HG02870 (cell line): ENCODE data around the gene DUSP7.

Experiments
- ATAC-seq: cut with Tn5 transposase; IDR thresholded peaks from one replicate; pipeline ENCODE4 v1.9.1; 2021; ENCODE audit warnings: mild to moderate bottlenecking, moderate library complexity; ENCODE audit not compliant: unreplicated experiment

Gene DUSP7

DNA sequence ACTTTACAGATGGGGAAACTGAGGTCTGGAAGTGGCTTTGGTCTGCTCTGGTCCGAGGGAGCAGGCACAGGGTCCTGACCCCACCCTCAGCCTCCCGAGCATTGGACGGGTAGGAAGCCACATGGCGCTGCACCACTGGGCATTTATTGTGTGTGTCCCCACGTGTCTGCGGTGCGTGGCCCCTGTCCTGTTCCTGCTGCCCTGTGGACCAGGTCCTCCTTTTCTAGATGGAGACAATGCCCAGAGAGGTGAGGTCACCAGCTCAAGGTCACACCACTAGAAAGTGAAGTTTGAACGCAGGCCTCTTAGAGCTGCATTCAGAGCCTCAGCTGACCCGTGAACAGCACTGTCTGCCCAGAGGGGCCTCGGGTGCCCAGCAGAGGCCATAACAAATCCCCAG is 26.8 kb downstream of the DUSP7 start:
- no peak for ATAC-seq

DNA sequence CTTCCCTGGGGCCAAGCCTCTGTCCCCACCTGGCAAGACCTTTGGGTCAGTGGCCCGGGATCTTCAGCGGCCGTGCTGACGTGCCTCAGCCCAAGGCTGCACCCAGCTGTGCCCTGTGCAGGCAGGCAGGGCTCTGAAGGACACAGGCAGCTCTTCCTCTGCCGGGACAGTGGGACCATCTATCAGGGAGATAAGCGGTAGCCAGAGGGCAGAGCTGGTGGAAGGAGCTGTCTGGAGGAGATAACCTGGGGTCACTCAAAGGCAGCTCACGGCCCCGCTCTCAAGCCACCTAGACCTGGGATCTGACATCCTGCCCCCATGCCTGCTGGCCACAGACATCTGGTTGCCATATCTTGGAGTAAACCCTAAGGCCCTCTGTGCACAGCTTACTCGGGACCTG is 27.3 kb downstream of the DUSP7 start:
- ATAC-seq: no peak

DNA sequence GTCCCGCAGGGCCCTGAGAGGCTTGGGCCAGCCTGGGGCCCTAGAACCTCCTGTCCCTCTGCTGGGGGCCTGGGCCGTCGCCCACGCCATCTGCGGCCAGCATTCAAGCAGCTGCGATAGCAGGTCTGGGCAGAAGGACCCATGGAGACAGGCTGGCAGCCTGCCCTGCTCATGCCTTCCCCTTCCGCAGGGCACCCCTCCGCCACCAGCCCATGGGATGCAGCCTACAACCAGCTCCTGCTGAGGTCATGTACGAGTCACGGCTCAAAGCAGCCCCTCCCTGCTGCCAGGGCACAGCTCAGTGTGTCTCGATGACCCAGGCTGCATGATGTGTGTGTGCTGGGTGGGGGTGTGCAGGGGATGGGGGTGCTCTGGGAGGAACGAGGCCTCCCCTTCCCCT is 27.8 kb downstream of the DUSP7 start:
- ATAC-seq: no peak

DNA sequence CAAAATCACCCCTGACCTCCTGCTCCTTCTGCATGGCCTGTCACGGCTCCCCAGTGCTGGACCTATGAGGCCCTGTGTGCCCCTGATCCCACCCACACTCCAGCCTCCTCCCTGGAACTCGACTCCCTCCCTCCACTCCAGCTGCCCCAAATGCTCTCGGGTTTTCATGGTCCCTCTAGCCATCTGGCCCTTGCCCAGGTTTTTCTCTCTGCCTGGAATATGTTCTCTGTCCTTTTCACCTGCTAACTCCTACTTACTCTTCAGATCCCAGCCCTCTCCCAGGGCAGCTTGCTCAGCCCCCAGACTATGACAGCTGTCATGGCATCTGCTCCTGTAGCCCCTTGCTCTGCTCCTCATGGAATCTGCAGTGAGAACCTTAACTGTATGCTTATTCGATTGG is 30.3 kb downstream of the DUSP7 start:
- ATAC-seq: no peak

DNA sequence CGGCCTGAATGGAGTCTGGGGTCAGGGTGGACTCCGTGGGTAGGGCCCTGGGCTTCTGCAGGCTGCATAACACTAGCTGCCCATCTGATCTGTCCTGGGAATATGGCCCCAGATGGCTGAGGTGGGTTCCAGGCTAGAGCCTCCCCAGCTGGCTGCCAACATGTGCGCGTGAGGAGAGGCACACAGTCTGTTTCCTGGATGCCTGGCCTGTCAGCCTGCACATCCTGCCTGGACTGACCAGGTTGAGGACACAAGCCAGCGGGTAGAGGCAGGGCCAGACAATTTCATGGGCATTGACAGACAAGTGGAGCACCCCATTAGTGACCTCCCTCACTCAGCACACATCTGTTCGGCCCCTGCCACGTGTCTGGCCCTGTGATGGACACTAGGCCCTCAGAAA is 30.9 kb downstream of the DUSP7 start:
- no peak for ATAC-seq

DNA sequence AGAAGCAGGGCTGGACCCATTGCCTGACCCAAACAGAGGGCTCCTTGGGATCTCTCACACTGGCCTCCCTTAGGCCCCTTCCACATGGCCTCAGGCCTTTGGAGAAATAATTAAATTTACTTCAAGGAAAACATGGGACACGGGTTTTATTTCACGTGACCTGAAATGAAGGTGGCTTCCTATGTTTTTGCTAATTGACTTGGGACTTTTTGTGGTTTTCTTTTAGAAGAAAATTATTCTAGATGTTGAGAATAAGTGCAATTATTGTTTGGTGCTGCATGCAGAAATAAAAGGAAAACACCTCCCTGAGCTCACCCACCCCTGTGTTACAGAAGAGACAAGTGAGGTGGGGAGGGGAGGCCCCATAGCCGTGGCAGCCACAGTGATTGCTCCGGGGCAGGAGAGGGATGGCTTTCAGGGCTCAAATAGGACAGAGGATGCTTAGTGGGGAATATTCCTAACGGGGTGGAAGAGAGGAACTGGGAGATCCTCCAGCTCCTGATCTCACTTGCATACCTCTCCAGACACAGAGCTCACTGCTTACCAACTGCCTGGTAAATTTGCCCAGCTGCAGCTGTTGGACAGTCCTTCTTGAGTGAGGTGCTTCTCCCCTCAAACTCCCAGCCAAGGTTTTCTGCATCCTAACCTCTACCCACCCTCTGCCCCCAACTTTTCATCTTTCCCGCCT is 31.5 kb downstream of the DUSP7 start:
- no peak for ATAC-seq

DNA sequence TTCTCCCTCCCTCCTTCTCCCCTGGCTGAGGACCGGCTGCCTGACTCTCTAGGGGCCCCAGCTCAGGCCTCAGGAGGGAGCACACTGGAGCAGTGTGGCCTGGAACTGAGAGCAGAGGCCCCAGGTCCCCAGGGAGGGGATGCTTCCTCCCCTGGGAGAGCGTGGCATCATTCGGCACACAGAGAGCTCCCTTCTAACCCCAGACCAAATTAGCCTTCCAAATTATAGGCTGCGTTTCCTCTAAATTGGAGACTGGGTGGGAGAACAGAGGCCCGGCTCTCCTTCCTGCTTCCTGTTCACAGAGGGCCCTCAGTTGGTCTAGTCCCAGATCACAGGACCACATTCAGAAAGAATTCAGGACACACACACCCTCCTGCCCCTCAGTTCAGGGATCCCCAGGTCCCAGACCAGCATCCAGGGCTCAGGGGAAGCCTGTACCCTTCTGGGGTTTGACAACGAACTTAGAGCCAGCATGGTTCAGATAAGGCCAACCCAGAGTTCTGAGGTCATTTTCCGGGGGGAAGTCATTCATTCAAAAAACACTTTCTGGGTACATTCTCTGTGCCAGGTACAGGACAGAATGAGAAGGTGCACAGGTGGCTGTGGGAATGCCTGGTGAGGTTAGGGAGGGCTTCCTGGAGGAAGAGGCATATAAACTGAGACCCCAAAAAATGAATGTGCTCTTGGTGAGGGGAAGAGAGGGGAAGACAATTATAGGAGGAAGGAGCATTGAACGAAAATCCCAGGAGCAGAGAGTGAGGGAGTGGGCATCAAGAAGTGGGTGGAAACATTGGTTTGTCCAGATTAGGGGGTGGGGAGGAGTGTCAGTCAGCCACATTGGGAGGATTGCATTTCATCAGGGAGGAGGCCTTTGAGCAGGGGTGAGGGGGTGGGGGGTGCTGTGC is 32.3 kb downstream of the DUSP7 start:
- ATAC-seq: no peak

DNA sequence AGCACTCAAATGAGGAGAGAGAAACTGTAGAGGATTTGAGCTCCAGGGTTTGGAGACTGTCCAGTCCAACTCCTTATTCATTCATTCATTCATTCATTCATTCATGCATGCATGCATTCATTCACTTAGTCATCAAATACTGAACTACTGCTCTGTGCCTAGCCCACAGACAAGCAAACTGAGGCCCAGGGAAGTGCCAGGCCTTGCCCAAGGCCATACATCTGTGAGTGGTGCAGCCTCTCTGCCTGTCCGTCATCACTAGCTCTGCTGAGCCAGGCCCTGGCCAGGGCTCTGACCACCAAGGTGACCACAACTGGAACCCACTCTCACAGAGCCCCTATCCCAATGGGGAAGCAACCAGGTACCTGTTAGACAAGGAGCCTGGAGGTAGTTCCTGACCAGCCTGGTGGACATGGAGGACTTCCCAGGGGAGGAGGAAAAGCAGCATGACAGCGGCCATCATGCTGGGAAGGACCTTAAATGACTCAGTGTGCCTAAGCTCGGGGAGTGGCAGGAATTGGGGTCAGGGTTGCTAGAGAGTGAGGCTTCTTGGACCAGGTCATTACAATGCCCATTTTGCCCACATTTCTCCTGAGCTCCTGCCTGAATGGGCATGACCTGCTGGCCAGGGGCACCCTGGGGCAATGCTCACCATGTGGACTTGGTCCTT is 33.1 kb downstream of the DUSP7 start:
- ATAC-seq: no peak

DNA sequence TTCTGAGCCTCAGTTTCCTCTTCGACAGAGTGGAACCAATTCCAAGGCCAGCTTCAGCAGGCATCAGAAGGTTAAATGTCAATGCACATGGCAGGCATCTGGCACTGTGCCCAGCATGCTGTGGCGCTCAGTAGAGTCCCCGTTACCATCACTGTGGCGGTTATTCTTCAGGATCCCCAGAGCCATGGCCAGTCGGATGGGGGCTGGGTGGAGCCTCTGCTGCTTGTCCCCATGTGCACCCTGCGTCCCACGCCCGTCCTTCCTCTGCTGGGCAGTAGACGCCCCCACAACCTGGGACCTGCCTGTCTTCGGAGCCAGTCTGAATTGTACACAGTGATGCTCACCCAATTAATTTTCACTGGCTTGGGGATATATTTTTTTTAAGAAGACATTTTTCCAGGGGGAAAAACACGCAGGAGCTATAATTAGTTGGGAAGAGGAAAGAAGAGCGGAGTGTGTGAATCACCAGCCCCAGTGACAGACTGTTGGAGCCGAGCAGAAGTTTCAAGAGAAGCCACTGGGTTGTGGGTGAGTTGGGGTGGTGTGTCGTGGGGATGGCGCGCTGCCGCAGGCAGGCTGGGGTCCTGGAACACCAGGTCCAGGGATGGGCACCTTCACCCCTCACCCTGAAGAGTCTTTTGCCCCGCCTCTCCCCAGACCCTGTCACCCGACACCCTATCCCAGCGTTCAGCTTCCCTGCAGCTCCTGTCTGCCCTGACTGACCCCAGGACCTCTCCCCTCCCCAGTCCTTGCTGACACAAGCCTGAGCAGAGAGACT is 33.9 kb downstream of the DUSP7 start:
- no peak for ATAC-seq

DNA sequence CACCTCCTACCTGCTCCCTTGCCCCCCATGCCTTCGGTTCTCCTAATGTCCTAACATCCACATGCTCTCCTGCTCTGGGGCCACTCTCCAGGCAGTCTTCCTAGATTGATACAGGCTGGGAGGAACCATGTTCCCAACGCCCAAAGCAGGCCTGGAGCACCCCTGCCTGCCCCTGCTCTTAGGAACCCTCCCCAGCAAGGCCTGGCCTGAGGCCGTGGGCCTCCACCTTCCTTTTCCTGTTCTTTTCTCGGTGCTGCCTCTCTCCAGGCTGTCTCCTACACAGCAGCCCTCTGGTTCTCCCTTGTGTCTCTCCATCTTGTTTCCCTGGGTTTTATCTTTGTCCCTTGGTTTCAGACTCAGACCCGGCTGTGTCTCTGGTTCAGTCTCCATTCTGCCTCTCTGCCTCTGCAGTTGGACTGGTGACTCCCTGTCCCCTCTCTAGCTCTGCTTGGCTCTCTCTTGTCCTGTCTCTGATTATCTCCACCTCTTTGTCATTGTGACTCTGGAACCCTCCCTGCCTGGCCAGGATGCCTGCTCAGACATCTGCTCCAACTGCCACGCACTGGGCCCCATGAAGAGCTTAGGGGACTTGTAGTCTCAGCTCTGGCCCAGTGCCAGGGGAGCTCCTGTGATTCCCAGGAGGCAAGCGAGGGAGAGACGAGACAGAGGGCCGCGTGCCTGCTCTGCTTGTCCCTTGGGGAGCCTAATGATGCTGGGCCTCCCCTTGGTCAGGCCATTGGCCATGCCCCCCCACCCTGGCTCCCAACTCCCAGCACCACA is 34.7 kb downstream of the DUSP7 start:
- ATAC-seq: no peak

DNA sequence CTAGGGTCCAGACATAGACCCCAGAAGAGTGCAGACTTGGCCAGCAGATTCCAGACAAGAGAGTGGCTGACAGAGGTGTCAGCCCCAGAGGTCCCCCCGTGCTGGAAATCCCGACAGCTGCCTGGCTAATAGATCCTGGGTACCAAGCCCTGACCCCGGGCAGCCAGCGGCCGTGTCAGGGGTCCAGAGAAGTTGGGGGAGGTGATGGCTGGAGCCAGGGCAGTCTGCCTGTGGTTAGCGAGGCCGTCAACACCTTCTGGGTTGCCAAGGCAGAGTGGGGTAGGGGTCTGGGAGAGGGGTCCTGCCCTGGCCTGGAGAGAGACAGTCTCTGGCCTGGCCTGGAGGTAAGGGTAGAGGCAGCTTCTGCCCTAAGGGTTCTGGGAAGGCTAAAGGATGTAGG is 35.6 kb downstream of the DUSP7 start:
- ATAC-seq: no peak

DNA sequence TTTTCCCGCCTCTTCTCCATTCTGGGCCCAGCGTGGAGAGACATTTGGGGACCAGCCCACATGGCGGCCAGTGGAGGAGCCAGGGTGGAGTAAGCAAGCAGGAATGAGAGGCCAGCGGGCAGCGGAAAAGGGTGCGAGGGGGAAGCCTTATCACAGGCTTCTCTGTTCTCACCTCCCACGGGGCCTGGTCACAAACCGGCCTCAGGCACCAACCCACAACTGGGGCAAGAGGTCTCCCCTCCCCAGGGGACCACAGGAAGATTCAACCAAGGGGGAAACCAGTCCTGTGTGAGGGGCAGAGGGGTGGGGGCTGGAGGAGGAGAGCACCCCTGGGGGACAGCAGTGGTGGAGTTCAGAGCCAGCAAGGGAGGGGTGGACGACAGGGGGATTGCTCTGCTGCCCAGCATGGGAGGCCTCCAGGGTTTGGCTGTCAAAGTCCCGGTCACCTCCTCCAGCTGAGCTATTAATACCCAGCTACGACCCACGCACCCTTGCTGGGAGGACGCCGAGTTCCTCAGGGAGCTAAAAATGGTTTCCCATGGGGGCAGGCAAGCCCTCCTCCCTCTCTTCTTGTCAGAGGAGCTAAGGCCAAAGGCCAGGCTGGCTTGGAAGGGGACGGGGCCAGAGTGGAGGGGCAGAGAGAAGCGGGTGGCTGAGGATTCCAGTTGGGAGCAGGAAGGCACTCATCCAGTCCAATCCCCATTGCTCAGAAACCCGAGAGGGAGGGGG is 36.9 kb downstream of the DUSP7 start:
- ATAC-seq: no peak

DNA sequence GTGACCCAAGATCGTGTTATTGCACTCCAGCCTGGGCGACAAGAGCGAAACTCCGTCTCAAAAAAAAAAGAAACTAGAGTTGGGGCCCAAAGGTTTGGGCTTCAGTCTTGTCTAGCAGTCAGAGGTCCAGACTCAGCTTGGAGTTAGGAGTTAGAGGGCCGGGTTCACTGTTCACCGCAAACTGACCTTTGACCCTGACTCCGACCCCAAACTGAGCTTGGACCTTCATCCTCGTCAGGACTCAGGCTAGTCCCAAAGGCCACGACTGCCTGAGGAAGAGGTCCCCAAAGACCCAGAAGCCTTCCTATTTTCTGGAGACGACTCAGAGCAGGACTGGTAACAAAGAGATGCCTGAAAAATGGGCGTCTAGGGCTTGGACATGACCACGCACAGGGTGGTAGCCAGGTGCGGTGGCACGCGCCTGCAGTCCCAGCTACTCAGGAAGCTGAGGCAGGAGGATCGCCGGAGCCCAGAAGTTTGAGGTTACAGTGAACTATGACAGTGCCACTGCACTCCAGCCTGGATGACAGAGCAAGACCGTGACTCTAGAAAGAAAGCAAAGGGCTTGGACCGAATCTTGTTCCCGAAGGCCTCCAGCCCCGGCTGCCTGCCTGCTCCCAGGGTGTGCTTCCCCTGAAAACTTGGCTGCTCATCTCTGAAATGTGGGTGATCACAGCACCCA is 37.9 kb downstream of the DUSP7 start:
- no peak for ATAC-seq

DNA sequence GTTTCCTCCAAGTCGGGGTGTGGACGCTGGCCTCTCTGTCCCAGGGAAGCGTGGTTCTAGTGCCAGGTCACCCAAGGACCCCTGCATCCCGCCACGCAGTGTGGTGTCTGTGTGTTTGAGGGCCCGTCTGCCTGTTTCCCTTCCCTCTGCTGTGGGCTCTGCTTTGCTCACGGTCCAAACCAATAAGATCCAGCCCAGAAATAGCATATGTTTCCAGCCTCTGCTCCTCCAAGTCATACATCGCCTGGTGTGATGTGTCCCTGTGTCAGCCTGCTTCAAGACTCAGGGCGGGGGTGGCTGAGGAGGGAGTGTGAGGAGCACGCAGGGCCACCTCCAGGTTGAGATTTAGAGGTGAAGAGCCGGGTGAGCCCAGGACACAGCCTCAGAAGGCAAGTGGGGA is 38.8 kb downstream of the DUSP7 start:
- no peak for ATAC-seq

DNA sequence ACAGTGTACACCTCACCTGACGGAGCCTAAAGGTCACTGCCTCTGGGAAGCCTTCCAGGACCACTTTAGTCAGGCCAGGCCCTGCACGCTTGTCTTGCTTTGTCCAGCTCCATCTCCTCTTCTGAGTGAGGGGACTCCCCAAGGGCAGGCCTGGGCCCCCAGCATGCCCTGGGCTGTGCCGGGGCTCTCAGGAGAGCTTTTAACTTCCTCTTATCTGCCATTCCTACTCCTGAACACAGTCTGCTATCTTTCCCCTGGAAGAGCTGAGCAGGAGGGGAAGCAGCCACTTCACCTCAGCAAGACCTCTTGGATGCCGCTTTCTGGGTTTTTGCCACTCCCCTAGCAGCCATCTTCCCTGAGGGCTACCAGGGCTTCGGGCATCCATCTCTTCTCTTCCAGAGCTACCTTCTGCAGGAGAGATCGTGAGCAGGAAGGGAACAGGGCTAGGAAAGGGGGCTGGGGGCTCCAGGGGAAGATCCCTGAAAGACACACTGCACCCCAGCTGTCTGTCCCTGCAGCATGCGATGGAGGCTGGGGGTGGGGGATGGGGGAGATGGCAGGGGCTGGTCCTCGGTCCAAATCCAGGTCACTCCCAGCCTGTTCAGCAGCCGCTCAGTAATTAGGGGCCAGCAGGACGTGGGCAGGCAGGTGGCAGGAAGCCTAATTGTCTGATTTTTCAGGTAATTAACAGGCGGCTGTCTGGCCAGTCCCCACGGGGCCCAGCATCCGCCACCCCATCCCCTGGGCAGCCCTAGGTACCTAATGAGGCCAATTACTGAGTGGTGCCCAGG is 40.7 kb downstream of the DUSP7 start:
- ATAC-seq: no peak

DNA sequence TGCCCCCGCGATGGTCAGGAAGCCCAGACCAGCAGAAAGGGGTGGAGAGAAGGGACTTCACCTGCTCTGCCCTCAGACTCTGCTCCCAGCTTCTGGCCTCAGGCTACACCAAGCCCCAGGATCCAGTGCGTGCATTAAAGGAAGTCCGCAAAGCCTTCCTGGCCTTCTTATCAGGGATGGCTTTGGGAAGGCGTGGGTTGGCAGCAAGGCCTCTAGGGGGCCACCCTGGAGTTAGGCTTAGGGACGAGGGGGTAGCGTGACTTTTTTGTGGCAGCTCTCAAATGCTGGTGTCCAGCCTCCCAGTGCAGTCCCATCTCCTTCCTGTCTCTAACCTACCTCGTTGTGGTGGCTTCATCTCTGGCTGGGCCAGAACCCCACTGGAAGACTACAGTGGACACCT is 41.8 kb downstream of the DUSP7 start:
- no peak for ATAC-seq

DNA sequence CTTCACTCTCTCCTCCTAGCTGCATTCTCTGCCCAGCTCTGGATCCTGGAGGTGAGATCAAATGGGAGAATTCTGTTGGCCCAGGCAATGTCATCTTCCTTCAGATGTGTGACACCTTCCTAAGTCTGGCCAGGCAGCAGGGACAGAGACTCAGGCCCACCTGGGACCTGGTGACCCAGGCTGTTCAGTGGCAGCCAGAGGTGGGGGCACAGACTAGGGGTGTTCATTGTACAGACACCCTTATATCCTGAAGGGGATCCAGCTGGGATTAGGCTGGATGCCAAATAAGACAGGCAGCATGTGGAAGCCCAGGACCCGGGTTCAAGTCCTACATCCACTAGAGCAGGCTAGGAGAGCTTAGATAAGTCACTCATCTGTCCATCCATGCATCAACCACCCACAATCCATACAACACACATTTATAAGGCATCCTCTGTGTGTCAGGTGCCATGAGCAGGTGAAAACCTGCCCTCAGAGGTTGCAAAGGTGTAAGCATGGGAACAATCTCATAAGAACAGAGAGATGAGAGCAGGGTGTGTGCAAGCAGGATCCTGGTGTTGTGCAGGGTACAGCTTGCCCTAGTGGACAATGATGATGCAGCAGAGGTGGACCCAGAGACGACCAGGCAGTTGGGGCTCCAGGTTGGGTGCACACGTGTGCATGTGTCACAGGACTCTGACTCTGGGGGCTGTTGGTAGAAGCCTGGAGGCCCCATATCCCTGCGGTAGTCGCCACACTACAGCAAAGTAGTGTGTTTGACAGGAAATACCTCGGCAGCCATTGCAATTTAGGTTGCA is 42.4 kb downstream of the DUSP7 start:
- no peak for ATAC-seq

DNA sequence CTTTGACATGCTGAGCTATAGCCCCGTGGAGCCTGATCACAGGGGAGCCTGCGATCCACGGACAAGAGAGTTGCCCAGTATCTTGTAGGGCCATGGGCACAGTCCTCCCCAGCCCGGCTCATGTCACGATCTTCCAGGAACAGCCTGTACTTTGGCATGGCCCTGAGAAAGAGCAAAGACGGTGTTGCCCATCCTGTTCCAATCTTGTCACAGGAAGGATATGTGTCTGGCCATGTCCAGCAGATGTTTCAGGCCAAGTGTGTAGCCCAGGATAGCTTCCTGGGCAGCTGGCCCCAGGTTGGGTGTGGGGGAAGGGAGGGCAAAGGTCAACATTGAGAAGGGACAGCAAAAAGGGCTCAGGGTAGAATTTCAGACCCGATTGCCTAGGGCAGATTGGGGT is 43.7 kb downstream of the DUSP7 start:
- ATAC-seq: no peak
